Suppressor macrophage (primary cell): Measurements from ENCODE around the gene DOCK11.
A peak's percentile ranks its signal among the peaks of the same experiment; 100 is the strongest.

Source experiments
- DNase-seq, 4 experiments: peaks; one replicate each; pipeline ENCODE4 v3.0.0-alpha.2; 2020 to 2022

Gene DOCK11

DNA sequence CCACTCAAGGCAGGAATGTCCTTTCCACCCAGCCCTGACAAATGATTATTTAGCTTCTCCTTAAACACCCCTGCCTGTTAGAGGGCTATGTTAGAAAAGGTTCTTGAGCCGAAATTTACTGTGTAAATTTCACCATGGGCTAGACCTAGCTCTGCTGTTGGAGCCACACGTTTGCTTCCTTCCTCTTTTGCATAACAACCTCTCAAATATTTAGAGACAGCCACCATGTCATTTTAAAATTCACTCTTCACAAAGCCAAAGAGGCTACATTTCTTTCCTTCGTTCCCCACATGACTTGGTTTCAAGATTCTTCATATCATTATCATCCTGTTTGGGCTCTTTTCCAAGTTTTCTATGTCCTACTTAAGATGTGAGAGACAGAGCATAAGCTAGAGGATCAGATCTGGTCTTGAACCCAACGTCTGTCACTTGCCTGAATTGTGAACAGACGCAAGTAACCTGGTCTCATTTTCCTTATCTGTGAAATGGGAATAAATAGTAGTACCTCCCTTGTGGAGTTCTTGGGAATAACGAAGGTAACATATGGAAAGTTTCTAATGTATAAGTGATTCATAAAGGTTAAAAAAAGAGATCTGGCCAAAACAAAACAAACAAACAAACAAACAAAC, 6.7 kb downstream of the DOCK11 start:
- DNase-seq = peak in 3 of 4 experiments; percentile 40 to 58 (median 55)

GRCh38 chrX:118503260-118504041, 7.8 kb downstream of the DOCK11 start:
- peak in 2 of 4 experiments; percentile 18 to 28 for DNase-seq

DNA sequence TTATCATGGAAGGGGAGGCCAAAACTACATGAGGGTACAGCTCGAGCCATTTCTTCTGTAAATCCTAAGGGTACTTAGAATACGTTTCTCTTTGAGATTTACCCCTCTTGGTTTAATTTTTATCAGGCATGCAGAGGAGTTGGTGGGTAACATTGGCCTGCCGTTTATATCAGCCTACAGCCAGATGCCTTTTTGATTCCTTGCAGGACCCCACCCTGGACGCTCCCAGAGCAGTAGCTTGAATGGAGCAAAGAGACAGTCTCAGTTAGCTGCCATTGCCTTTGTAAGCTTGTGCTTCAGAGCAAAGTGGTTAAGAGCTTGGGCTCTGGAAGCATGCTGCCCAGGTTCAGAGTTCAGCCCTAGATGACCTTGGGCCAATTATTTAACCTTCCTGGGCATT, 9.0 kb downstream of the DOCK11 start:
- DNase-seq = no peak

GRCh38 chrX:118506805-118507480, 11.3 kb downstream of the DOCK11 start:
- DNase-seq = no peak

DNA sequence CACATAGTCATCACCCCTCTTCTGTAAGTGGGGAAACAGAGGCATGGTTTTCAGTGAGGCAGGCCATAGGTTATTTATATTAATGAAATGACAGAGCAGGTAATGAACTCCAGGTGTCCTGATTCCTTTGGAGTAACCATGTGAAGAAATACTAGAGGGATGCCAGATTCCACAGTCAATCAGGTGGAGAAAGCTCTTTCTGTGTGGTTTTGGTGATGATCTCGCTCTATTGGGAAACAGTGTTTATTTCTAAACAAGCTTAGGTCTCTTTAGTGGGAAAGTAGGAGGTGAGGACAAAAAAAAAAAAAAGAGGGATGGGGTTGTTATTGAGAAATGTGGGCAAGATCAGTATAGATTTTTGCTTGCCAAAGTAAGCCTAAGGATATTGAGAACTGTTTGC, 12.2 kb downstream of the DOCK11 start:
- no peak for DNase-seq

GRCh38 chrX:118508221-118508620, 12.6 kb downstream of the DOCK11 start:
- no peak for DNase-seq

DNA sequence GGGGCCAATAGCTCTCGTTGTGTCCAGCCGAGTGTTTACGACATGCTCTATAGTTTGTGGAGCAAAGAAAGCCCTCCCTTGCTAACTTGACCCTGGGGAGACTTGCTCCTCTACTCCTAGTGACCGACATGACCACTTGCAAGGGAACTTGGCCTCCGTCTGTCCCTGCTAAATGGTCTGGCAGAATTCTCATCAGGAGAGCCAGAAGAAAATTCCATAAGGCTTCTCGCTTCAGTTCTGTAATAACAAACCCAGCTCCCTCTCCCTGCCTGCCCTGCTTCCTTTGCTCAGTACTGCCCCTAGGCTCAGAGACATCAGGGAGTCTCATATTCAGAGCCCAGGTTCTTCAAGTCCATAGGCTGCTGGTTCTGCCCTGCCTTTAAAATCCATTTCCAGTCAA, 13.0 kb downstream of the DOCK11 start:
- DNase-seq = no peak

DNA sequence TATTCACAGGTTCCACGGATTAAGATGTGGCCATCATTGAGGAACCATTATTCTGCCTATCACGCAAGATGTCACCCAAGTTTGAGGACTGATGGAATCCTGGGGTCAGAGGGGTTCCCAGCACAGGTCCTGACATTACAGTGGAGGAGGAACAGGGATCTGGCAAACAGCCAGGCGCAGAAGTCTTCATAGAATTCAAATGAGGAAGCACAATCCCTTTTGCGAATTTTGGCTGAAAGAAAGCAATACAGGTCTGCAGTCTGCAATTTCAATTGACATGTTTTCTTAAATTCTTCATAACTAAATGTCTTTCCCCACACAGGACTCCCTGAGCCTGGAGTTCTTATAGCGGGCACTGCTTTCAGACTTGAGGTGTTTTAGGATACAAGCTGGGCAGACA, 14.5 kb downstream of the DOCK11 start:
- DNase-seq = peak; percentile 55 to 72 (median 69)

DNA sequence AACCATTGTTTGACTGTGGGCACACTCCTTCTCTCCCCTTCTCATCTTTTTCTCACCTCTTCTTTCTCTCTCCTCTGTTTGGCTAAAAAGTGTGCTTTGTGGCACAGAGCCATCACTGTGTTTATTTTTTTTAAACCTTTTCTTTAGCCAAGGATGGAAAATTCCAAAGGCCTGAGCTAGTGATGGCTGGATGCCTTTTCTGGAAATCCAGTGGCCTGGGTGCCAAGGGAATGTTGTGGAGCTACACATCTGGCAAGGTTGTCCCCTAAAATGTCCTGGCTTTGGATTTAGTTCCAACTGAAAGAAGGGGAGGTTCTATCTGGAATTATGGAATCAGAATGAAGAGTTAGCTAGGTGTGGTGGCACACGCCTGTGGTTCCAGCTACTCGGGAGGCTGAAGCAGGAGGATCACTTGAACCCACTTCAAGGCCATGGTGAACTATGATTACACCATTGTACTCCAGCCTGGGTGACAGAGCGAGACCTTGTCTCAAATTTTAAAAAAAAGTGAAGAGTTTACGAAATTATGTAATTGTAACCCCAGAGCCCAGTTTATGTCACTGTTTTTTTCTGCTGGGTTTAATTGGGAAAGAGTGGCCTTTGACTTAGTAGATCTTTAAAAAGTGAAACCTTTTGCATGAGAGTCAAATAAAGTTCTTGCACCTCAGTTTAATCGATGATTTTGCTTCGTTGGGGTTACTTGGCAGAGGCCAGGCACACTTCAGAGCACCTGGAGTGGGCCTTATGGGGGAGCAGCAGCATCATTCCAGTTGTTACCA, 17.7 kb downstream of the DOCK11 start:
- DNase-seq = no peak

- DNase-seq = peak in 1 of 4 experiments; percentile 20
These were observed 24.0 kb downstream of the DOCK11 start for GRCh38 chrX:118519411-118520215.

GRCh38 chrX:118520216-118521206, 24.9 kb downstream of the DOCK11 start:
- peak in 1 of 4 experiments; percentile 27 for DNase-seq

GRCh38 chrX:118521435-118521834, 25.8 kb downstream of the DOCK11 start:
- DNase-seq = peak in 1 of 4 experiments; percentile 27

GRCh38 chrX:118522230-118522926, 26.8 kb downstream of the DOCK11 start:
- DNase-seq = no peak

- no peak for DNase-seq
These were observed 28.3 kb downstream of the DOCK11 start for GRCh38 chrX:118523920-118524319.

GRCh38 chrX:118524344-118524743, 28.7 kb downstream of the DOCK11 start:
- no peak for DNase-seq

- DNase-seq = peak; percentile 20 to 62 (median 50)
These were observed 29.6 kb downstream of the DOCK11 start for GRCh38 chrX:118525174-118525730.

DNA sequence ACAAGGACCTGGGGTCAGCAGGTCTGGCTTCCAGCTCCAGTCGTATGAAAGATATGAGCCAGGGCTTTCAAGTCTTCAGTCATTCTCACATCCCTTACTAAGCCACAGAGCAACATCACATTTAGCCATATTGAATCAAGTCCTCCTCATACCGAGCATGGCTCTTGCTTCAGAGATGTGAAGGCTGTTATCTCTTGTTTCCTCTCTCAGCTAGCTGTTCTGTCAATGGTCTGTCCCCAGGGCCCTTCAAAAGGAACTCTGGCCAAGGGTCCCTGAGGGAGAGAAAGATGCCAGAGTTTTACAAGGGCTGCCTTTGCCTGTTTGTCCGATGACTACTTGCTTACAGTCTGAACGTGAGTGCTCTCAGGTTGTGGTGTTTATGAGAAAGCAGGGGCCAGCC, 30.5 kb downstream of the DOCK11 start:
- DNase-seq = no peak

DNA sequence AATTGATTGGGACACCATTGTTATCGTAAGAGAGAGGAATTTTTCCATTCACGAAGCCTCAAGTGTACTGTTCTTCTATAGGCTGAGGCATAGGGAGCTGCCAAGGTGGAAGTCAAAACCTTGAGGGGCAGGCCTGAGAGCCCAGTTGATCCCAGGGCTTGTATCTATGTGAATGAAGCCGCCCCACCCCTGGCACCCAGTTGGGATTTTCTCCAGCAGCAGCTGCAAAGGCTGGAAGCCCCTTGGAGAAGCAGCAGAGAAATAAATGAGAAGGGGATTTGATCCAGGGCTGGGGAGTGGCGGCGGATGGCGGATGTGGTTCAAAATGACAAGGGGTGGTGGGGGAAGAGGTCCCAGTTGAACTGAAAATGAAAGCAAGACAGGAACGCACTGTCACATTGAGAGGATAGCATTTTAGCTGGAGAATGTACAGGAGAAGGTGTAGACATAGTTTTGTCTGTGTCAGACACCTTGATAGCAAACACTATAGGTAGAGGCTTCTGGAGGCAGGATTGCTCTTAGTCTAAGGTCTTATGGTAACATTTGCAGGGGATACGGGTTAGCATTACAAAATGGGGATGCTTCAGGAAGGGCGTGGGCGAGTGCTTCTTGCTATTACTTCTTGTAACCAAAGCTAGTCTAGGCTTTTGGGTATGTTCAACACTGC, 32.6 kb downstream of the DOCK11 start:
- DNase-seq = peak; percentile 23 to 71 (median 65)
